Mammary epithelial cell (primary cell): ENCODE results near the gene CYP24A1.

Experiments
- EZH2 ChIP-seq: IDR thresholded peaks from 2 replicates; pipeline ENCODE4 v1.6.1; 2012; ENCODE audit warnings: low read length, inconsistent platforms, borderline replicate concordance
- TF ChIP-seq, protein P1 (sequence below), 2 donors: IDR thresholded peaks in 1 of 2; conservative IDR thresholded peaks in 1 of 2; 2 replicates each; pipeline ENCODE4 v1.5.1; 2011 to 2012; ENCODE audit warnings: inconsistent platforms in 2 of 2, low read length in 2 of 2, mild to moderate bottlenecking in 2 of 2, control low read depth in 1 of 2, low read depth in 1 of 2; ENCODE audit not compliant: insufficient read depth in 1 of 2; ENCODE audit errors: extremely low read depth in 1 of 2

DNA sequence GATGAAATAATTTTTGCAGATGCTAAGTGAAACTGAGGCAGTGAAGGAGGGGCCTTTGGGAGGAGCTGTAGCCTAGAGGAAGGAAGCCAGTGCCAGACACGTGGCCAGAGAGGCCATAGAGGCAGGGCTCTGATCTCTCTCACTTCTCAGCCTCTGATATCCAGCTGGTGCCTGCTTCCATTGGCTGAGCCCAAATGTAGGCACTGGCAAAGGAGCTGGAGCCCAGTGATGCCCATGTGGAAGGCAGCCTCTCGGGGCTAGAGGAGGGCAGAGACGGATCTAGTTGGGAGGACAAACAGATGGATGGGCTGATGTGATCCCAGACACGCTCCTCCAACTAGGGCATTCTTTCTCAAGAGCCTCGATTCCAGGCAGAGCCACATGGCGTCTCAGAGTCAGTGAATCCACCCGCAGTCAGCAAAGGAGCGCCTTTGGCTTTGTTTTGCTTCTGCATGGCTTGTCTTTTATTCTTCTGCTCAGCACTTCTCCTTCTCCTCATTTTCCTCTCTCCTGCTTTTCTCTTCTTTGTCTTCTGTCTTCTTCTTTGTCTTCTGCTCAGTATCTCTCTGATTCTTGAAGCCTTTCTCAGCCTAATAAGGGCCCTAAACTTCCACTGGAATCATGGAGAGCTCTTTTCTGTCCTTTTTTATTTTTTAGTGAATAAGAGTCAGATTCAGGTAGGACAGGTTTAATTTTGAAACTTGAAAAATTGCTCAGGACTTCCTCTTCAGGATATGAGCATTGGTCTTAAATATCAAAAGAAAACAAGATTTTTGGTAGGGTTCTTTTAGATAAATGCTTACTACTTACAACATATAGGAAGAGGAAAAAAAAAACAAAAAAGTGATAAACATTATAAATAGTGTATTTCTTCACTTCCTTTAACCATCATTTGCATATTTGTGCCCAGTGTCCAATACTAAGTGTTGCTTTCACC, 41.8 kb downstream of the CYP24A1 start:
- TF ChIP-seq, protein P1, sequence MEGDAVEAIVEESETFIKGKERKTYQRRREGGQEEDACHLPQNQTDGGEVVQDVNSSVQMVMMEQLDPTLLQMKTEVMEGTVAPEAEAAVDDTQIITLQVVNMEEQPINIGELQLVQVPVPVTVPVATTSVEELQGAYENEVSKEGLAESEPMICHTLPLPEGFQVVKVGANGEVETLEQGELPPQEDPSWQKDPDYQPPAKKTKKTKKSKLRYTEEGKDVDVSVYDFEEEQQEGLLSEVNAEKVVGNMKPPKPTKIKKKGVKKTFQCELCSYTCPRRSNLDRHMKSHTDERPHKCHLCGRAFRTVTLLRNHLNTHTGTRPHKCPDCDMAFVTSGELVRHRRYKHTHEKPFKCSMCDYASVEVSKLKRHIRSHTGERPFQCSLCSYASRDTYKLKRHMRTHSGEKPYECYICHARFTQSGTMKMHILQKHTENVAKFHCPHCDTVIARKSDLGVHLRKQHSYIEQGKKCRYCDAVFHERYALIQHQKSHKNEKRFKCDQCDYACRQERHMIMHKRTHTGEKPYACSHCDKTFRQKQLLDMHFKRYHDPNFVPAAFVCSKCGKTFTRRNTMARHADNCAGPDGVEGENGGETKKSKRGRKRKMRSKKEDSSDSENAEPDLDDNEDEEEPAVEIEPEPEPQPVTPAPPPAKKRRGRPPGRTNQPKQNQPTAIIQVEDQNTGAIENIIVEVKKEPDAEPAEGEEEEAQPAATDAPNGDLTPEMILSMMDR (conservative IDR thresholded peaks at IDR 0.05 in 1 of 2, IDR thresholded peaks at IDR 0.05 in 1 of 2; ENCODE audit: extremely low read depth in 1 of 2, insufficient read depth in 1 of 2, low read depth in 1 of 2, low read length in 2 of 2): no peak
- TF ChIP-seq EZH2: no peak
